OCI-LY1 (cell line): Measurements from ENCODE around the gene STX11.

Source experiments
- H2AFZ ChIP-seq: fragments of 200-600 bp; sonication (generic), shearing (Covaris generic); 2 replicates; pipeline ENCODE4 v1.6.0; 2014; ENCODE audit warnings: antibody characterized with exemption, mild to moderate bottlenecking, low read length
- H3F3A ChIP-seq: fragments of 200-600 bp; sonication (generic), shearing (Covaris generic); 2 replicates; pipeline ENCODE4 v1.6.0; 2014; ENCODE audit warnings: mild to moderate bottlenecking, antibody characterized with exemption, low read length, moderate library complexity; ENCODE audit not compliant: insufficient read depth
- H3K27ac ChIP-seq: fragments of 200-600 bp; sonication (generic); 2 replicates; pipeline ENCODE4 v1.5.1; 2014; ENCODE audit warnings: low read length, mixed run types, mild to moderate bottlenecking, low read depth; ENCODE audit not compliant: poor library complexity, severe bottlenecking
- H3K27me3 ChIP-seq: fragments of 200-600 bp; sonication (generic); 2 replicates; pipeline ENCODE4 v1.6.0; 2014; ENCODE audit warnings: antibody characterized with exemption, mild to moderate bottlenecking, low read length, moderate library complexity; ENCODE audit not compliant: insufficient read depth
- H3K36me3 ChIP-seq: fragments of 200-600 bp; sonication (generic); 2 replicates; pipeline ENCODE4 v1.6.1; 2014; ENCODE audit warnings: mild to moderate bottlenecking, antibody characterized with exemption, low read length, moderate library complexity, mixed read lengths; ENCODE audit not compliant: insufficient read depth
- H3K4me1 ChIP-seq: fragments of 200-600 bp; sonication (generic); 2 replicates; pipeline ENCODE4 v1.5.1; 2014; ENCODE audit warnings: mild to moderate bottlenecking, low read length, moderate library complexity; ENCODE audit not compliant: insufficient read depth, severe bottlenecking
- H3K4me2 ChIP-seq: fragments of 200-600 bp; sonication (generic), shearing (Covaris generic); 2 replicates; pipeline ENCODE4 v1.6.1; 2014; ENCODE audit warnings: low read length
- H3K4me3 ChIP-seq: fragments of 200-600 bp; sonication (generic); 2 replicates; pipeline ENCODE4 v1.5.1; 2014; ENCODE audit warnings: low read length, low read depth, mild to moderate bottlenecking, mixed read lengths; ENCODE audit not compliant: poor library complexity, severe bottlenecking
- H3K79me2 ChIP-seq: fragments of 200-600 bp; shearing (Covaris generic); 2 replicates; pipeline ENCODE4 v1.6.1; 2016; ENCODE audit warnings: mixed run types, low read length, mixed read lengths; ENCODE audit not compliant: insufficient read depth
- H3K9ac ChIP-seq: fragments of 200-600 bp; sonication (generic), shearing (Covaris generic); 2 replicates; pipeline ENCODE4 v1.6.1; 2014; ENCODE audit warnings: mild to moderate bottlenecking, low read length, mixed read lengths
- H3K9me2 ChIP-seq: fragments of 200-600 bp; sonication (generic), shearing (Covaris generic); 2 replicates; pipeline ENCODE4 v1.6.1; 2014; ENCODE audit warnings: low read depth, mild to moderate bottlenecking, low read length, mixed read lengths
- H3K9me3 ChIP-seq: fragments of 200-600 bp; shearing (Covaris generic); 2 replicates; pipeline ENCODE4 v1.6.1; 2014; ENCODE audit warnings: low read length, mixed read lengths
- H4K20me1 ChIP-seq: fragments of 200-600 bp; sonication (generic), shearing (Covaris generic); 2 replicates; pipeline ENCODE4 v1.6.0; 2016; ENCODE audit warnings: mild to moderate bottlenecking, low read length; ENCODE audit not compliant: insufficient read depth
- CTCF ChIP-seq: fragments of 200-600 bp; sonication (generic), shearing (Covaris generic); IDR thresholded peaks from 2 replicates; pipeline ENCODE4 v1.5.1; 2017; ENCODE audit warnings: mild to moderate bottlenecking, antibody characterized with exemption, low read length, moderate library complexity, mixed read lengths
- EZH2 ChIP-seq: fragments of 200-600 bp; sonication (generic), shearing (Covaris generic); IDR thresholded peaks from 2 replicates; pipeline ENCODE4 v1.8.0; 2017; ENCODE audit warnings: borderline replicate concordance, mixed run types, mild to moderate bottlenecking, antibody characterized with exemption, low read length, moderate library complexity, mixed read lengths

Gene STX11

GRCh38 chr6:144104898-144105487 is 45.3 kb upstream of the STX11 start:
- TF ChIP-seq CTCF (peak; percentile 76; the same call in 1 of the 2 replicates), EZH2 (no peak)
- Histone ChIP-seq H3K9me3 (no peaks in the 10 kb centered on the region), H3F3A (no peaks in the 10 kb centered on the region), H3K79me2 (no peaks in the 10 kb centered on the region), H3K36me3 (no peaks in the 10 kb centered on the region), H4K20me1 (no peaks in the 10 kb centered on the region), H3K4me1 (no peaks in the 10 kb centered on the region), H3K9ac (no peak overlapping the region), H3K4me3 (no peak overlapping the region), H3K27me3 (no peaks in the 10 kb centered on the region), H3K9me2 (no peaks in the 10 kb centered on the region), H3K27ac (no peak overlapping the region), H3K4me2 (no peak overlapping the region), H2AFZ (no peak overlapping the region)

GRCh38 chr6:144106206-144106605 is 44.1 kb upstream of the STX11 start:
- no peaks in the 10 kb centered on the region for H3F3A ChIP-seq
- H3K4me2 ChIP-seq, result no peak overlapping the region
- H2AFZ ChIP-seq, result no peak overlapping the region
- H3K9me2 ChIP-seq, result no peaks in the 10 kb centered on the region
- H3K4me3 ChIP-seq, result no peak overlapping the region
- no peaks in the 10 kb centered on the region for H3K9me3 ChIP-seq
- H3K27ac ChIP-seq, result no peak overlapping the region
- H4K20me1 ChIP-seq, result no peaks in the 10 kb centered on the region
- no peaks in the 10 kb centered on the region for H3K27me3 ChIP-seq
- H3K79me2 ChIP-seq, result no peaks in the 10 kb centered on the region
- H3K36me3 ChIP-seq, result no peaks in the 10 kb centered on the region
- no peaks in the 10 kb centered on the region for H3K4me1 ChIP-seq
- TF ChIP-seq CTCF, result no peak
- TF ChIP-seq EZH2, result no peak
- H3K9ac ChIP-seq, result no peak overlapping the region

- no peaks in the 10 kb centered on the region for H3K9me2 ChIP-seq
- H3K9ac ChIP-seq, result no peak overlapping the region
- no peaks in the 10 kb centered on the region for H3F3A ChIP-seq
- no peak overlapping the region for H2AFZ ChIP-seq
- H3K27me3 ChIP-seq, result no peaks in the 10 kb centered on the region
- no peak for TF ChIP-seq EZH2
- no peak for TF ChIP-seq CTCF
- no peak overlapping the region for H3K4me3 ChIP-seq
- no peaks in the 10 kb centered on the region for H3K9me3 ChIP-seq
- no peaks in the 10 kb centered on the region for H4K20me1 ChIP-seq
- H3K36me3 ChIP-seq, result no peaks in the 10 kb centered on the region
- no peaks in the 10 kb centered on the region for H3K4me1 ChIP-seq
- H3K4me2 ChIP-seq, result no peak overlapping the region
- no peak overlapping the region for H3K27ac ChIP-seq
- H3K79me2 ChIP-seq, result no peaks in the 10 kb centered on the region
Measured at GRCh38 chr6:144110210-144110609, 40.1 kb upstream of the STX11 start.
